Measurements from ENCODE around the gene C1orf226.
"Not testable (repeated sequence)": the region's sequence is repeated elsewhere in the genome, so short reads cannot be mapped to it uniquely, and the experiment has no call there.

Gene C1orf226, protein sequence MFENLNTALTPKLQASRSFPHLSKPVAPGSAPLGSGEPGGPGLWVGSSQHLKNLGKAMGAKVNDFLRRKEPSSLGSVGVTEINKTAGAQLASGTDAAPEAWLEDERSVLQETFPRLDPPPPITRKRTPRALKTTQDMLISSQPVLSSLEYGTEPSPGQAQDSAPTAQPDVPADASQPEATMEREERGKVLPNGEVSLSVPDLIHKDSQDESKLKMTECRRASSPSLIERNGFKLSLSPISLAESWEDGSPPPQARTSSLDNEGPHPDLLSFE

DNA sequence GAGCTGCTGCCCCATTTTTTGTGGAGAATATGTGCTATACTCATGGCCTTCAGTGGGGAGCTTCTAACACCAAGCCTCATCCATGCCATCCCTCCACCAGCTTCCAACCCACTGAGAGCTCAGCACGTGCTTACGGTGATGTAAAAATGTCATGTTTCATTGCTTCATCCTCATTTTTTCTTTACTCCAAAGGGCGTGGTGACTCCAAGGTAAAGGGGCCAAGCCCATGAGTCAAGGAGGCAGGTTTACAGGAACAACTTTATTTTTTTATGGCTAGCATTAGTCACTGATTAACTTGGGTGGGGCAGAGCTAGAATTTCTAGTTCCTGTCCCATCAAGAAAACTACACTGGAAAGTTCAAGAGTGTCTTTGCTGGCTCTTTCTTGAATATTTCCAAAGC lies at the start of gene C1orf226:
Gene C1orf226 (plus strand): TSS at position 346 of the 400 bp plus-strand sequence. CDS start 174 bp downstream, outside the sequence.
- DNase-seq: no peak

DNA sequence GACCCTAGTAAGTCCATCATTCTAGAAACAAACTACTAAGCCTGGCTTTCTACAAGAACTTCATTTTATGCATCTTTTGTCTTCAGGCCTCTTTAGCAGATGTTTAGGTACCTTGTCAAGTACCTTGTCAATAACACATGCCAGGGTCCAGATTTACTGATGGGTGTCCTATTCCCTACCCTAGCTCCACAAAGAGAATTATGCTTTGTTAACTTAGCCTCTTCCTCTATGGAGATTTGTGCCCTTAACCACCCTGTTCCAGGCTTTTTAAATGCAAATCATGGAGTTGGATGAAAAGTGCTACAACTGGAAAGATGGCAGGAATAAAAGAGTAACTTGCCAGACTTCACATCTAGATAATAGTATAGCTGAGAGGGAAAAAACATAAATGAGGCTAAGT lies 47.5 kb upstream of the C1orf226 start:
- no peak for DNase-seq

DNA sequence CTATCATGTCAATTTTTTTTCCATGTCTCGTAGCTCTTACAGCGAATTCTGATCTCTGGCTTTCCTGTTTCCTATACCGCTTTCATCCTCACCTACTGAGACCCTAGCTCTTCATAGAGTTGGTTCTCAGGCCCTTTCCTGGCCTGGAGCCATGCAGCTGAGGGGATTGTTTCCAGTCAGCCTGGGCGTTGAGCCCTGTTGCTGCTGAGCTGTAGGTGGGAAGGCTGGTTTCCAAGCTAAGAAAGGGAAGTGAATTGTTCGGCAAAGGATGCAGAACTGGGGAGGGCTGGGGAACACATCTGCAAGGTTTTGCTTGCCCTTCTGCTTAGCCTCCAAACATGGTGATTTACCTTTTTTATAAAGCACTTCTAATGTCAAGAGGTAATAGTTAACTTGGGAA lies 46.4 kb upstream of the C1orf226 start:
- no peak for DNase-seq

DNA sequence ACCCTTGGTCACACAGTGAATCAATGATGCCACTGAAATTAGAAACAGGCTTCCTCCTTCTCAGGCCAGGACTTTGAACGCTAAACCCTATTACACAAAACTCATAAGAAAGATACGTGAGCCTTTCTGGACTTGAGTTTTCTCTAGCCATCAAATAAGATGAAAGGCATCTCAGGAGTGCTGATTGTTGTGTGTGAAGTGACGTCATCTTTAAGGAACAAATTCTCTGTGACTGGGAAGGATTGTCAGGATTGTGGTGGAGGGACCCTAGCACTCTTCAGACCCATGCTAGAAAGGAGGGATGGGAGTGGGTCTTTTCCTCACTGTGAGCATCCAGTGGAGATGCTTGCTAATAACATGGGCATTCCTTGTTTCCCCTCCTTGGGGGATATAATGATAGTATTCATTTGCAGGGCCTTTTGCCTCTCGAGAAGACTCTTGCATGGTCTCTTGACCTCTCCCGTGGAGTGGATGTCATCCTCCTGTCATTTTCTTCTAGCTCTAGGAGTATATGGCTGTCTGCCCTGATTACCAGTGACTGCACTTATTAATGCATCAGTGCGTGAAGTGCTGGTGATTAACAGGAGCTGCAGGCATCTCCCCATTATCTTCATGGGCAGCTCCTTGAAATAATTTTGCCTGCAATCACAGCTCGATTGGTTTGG lies 44.8 kb upstream of the C1orf226 start:
- DNase-seq: no peak

DNA sequence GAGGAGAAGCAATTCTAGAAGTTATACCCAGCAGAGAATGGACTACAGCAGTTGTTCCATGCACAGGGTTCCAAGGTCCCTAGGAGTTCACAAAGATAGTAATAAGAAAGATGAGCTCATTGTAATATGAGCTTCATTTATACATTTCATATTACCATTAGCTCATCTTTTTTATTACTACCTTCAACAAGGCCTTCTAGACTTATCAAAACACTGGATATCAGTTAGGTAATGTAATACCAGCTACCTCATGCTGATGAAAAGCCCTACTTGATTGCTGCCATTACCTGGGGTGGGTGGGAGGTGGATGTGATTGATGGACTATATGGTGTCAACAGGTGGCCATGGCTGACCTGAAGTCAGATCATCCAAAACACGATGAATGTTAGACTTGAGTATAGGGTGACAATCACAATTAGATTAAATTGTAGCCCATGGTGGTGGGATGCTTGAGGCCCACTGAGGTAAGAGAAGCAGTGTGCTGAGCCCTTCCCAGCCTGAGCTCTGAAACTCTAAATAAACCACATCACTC lies 39.0 kb upstream of the C1orf226 start:
- no peak for DNase-seq

DNA sequence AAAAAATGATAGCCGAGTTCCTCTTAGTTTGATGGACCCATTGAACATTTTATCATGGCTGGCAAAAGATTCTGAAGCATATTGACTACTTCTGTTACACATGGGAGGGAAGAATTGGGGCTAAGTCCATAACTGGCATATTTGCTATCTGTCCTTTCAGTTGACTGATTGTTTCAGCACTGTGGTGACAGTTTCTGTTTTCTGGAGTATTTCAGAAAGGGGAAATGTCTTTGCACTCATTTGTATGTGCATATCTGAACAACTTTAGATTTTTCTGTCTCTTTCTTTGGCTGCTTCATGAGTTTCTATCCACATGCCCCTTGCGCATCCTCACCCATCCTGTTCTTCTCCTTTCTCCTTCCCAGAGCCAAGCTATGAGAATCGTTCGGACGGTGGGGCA lies 38.1 kb upstream of the C1orf226 start:
- no peak for DNase-seq

DNA sequence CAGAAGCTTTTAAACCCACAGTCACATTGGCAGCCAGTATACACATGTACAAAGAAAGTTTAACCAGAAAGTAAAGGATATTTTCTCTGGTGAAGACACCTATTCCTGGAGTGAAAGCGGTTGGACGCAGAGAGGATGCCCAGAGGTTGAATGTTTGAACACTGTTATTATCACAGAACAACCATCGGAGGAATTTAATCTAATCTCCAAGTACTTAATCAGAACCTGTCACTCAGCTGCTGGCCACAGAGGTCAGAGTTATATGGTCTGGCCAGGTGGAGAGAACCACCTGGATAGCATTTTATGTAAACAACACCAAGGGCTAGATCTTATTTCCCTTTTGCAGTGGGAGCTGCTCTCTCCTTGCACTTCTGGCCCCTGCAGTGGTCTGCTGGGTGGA lies 34.2 kb upstream of the C1orf226 start:
- no peak for DNase-seq

DNA sequence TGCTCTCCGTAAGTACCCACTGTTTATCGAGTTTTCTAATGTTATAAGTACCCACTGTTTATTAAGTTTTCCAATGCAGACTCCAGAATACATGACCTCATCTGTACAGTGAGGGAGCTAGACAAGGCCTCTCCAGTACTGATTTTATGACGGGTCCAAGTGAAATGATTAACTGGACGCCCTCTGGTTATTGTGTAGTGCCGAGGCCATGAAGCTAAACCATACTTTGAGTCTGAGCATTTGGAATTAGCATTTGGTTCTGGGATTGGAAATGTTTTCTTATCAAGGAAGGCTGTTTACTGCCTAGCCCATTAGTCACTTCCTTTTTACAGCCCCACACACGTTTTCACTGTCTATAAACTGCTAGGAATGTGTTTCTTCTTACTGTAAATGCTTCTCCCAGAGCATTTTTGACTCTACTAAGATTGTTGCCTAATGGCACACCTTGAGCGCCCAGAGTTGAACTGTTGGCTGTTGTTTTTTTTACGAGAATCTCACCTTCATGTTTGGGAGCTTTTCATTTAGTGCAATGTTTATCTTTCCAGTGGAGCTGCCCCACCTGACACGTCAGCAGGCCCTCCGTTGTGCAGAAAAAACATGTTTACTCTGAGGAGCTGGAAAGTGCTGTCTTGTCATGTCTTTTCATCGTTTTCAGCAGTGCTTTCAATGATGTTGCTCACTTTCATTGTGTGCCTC lies 31.7 kb upstream of the C1orf226 start:
- no peak for DNase-seq

DNA sequence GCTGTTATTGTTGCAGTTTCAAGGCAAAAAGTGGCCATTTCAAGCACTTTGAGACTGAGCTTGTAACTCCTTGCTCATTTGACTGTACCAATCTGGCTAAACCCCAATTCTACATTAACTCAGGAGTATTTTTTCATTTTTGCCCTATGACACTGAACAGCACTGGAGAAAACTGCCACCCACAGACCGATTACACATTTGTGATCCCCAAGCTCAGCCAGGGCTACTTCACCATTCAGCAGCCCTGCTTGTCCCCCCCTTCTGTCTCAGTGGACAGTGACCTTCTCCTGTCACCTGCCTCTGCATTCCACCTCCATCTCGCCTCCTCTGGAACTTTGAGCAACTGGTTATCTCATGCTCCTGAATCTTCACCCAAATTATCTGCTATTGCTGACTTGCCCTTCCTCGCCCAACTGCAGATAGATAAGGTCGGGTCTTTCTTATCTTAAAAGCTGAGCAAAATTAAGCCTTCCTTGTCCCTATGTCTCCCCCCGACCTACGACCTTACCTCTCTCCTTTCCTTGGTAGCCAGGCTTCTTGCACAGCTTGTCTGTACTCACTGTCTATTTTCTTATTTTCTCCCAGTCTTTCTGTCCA lies 30.2 kb upstream of the C1orf226 start:
- DNase-seq: no peak

DNA sequence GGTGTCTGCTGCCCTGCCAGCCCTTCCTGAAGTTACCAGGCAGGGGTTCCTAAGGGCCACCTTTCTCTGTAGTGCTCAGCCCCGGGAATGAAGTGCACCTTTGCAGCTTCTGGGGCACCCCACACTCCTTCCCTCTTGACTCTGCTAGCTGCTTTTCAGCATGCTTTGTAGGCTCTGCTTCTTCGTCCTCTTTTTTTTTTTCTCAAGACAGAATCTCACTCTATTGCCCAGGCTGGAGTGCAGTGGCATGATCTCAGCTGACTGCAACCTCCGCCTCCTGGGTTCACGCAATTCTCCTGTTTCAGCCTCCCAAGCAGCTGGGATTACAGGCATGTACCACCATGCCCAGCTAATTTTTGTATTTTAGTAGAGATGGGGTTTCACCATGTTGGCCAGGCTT lies 29.7 kb upstream of the C1orf226 start:
- DNase-seq: not testable (repeated sequence)

DNA sequence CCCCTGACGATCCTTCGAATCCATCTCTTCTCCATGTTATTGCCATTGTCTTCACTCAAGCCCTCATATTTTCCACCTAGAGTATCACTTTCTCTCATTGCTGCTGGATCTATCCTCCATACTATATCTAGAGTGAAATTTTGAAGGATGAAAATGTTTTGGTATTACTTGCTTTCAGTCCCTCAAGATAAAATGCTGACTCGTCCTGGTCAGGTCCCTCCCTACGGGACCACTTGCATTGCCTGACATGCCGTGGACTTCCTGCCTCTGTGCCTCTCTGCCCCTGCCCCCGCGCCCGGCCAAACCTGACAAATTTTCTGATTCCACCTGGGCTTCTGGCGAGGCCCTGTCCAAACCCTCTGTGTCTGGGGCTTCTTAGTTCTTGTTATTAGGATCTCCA lies 28.4 kb upstream of the C1orf226 start:
- DNase-seq: no peak

DNA sequence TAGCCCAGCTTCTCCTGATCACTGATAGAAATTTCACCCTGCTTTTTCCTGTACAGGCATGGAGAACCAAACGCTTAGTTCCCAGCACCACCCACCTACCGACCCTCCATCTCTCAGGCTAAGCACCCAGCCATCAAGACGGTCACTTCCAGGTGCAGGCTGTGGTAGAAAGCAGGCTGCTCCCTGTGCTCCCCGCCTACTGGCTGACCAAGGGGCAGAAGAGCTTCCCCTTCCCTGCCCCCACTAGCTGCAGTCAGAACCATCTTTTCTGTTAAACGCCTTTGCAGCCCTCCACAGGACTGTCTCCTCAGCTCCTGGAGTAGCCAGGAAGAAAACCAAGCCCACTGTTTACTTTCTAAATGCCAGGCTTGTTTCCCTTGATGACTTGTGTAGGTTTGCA lies 27.8 kb upstream of the C1orf226 start:
- DNase-seq: no peak

DNA sequence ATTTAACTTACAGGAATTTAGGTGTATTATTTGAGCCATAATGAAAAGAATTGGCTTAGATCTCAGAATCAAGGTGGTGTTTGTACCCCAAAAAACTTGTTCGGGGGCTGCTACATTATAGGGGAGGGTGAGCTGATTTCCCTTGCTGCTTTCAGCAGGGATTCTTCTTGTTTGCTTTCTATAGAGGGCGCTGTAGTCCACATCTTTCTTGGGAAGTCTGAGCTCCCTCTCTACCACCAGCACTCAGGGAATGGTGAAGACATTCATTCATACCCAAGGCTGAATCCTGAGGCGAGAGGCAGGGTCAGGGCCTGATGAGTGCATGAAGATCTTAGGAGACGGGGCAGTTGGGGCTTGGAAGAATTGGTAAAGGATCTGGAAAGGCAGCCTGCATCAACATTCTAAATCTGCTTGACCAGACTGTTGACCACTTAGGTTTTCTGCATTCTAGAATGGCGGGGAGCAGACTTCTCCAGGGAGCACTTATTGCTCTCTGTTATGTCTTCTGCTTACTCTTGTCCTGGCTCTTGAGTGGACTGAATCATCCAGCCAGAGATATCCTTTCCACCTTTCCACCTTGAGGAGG lies 23.8 kb upstream of the C1orf226 start:
- DNase-seq: no peak

DNA sequence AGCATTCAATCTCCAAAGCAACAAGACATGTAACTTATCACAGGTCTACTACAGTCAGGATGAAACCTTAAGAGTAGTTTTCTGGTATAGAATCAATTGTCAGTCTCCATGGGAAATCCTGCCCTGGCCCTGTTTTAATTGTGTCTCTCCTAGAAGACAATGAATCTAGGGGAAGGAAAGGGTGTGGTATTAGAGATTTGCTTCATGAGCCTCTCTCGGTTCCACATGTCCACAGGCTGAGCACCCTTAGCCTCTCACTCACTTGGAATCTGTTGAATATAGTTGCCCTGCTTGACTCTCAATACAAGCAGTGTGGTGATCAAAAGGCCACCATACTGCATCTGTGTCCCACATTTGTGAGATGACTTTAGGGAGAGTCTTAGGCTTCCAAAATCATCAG lies 22.6 kb upstream of the C1orf226 start:
- no peak for DNase-seq

DNA sequence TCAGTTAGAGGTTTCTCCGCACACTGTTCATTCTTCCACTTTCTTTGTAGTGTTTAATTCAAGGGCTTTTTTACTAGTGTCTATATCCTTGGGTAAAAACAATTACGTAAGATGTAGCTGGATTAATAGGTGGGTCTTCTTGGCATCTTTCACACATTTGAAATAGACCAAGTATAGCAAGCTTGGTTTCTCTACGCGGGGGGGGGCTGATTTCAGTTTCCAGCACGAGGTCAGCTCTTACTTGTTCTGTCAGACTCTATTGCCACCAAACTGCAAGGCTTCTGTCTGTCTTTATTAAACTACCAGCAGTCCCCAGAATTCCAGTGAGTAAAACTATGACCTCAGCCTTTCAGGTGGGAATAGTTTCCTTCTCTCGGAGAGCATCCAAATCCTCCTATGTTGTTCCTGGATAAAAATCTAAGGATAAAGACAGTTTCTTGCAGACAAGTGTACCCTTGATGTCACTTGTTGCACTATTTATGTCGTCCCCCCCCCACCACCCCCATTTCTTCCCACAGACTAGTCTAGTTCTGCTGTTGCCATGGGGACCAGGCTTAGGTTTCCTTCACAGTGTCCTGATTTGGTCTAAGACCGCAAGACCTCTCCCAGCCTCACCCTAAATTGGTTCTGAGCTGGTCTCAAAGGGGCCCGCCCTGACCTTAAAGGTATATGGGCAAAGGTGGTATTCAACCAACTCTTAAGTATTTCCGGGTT lies 21.8 kb upstream of the C1orf226 start:
- DNase-seq: no peak

DNA sequence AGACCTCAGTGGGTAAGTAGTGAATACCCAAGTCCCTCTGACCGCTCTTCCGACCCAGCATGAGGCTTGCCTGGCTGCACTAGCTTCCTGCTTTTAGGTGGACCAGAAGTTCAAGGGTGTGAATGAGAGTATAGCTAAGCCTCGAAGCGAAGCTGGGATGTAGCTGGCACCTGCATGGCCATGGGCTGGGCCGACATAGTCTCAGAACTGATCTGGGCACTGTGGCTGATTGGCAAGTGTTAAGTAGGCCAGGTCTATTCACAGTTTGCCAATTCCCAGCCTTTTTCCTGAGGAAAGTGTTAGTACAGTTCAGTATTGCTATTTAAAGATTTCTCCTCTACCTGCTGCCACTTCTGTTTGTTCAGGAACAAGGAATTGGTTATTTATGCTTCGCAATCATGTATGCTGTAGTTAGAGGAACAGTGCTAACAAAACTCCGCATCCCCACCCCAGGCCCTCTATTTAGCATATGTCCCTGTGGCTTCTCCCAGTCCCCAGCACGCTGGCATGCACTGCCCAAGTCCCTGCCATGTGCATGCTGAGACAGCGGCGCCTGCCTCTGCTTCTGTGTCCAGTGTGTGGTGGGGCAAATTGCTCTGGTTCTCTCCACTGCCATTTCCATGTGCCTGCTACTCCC lies 21.2 kb upstream of the C1orf226 start:
- no peak for DNase-seq

DNA sequence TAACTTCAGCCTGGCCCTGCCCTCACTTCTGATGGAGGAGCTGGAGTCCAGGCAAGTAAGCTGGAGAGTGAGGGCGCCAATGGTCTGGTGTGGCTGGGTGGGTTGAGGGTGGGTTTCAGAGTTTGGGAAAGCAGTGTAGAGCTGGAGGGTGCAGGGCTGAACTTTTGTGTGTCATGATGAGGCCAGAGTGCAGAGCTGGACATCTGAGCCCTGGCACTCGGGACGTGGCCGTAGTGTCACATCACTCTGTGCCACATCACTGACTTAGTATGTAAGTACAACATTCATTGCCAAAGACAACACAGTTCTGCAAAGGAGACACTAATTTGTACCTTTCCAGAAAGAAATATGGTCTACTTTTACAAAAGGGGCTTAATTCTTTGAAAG lies 20.7 kb upstream of the C1orf226 start:
- DNase-seq: no peak

DNA sequence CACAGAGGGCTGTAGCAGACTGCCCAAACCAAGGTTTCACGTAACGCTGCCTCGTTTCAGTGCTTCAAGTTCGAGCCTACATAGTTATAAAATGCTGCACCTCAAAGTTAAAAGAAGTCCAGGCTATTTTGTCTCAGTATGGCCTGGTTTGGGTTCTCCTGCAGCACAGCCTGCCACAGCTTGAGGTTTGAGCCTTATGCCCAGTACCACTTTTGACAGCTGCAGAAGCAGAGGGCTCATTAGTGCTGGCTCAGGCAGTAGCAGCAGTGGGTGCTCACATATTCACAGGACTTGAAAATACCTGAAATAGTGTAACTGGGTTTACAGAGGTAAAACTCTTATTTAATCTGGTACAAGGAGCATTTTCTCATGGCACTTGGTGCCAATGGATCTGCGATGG lies 20.2 kb upstream of the C1orf226 start:
- no peak for DNase-seq

DNA sequence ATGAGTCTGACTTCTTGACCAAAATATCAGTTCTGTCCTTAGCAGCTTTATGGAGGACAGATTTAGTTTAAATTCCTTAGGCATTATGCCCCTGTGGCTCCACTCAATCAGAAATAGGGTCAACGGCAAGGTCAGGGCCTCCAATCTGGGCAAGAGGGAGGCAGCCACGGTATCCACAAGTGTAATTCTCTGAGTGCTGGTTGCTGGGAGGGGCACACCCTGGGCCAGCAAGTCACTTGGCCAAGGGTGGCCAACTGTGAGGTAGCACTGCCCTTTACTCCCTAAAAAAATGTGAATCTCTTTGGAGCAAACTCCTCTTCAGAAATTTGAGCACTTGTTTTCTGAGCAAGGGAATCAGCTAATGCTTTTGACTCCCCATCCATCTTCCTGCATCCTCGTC lies 17.7 kb upstream of the C1orf226 start:
- no peak for DNase-seq

DNA sequence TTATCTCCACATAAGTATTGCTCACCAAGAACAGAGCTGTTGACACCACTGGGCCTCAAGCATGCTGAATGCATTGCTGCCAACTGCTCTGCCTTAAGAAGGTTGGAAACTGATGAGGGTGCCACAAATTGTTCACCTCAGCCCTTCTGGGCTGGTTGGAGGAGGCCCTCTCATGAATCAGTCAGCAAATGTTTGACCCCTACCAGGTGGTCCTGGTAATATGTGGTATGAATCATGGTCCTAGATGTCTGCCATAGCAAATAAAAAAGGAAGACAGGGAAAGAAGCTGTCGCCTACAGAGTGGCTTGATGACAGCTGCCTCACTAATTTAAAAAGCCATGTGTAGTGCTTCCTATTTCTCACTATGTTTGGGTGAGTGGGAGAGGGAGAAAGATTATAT lies 17.0 kb upstream of the C1orf226 start:
- no peak for DNase-seq

DNA sequence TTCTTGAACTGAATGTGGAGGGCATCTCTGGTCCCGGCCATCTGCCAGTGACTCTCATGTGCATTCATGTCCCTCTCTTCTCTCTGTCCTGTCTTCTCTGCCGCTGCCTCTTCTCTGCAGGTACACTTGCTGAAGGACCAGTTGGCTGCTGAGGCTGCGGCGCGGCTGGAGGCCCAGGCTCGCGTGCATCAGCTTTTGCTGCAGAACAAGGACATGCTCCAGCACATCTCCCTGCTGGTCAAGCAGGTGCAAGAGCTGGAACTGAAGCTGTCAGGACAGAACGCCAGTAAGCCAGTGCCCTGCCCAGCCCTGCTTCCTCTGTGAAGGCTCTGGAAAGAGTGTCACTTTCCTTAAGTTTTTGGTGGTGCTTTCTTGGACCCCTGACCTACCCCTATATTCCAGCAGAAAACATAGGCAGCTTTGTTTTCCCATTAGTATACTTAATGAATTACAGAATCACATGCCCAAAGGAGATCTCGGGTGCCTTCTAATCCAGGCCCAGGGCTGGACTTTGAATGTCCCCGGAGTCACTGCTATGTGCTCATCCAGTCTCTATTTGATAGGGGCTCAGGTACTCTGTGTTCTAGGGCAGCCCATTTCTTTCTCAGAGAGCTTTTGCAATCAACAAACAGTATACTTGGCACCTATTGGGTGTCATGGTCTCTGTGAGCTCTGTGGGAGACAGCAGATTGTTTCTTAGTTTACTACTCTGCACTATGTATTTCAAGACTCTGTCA lies 16.1 kb upstream of the C1orf226 start:
- no peak for DNase-seq

Measured in stimulated activated CD4-positive, alpha-beta T cell treated with anti-CD3 and anti-CD28 coated beads, Interleukin-1b, Interleukin-23, amount 100 ng/mL, for 48 hours (primary cell).